ENCODE results near the gene NSUN6.
"Not testable (repeated sequence)": the region's sequence is repeated elsewhere in the genome, so short reads cannot be mapped to it uniquely, and the experiment has no call there.

The NSUN6 gene

GRCh38 chr10:18610517-18610916 is 40.9 kb downstream of the NSUN6 start:
- FAIRE-seq = peak; percentile 98
- DNase-seq (ENCODE audit: low spot score) = peak; percentile 94

DNA sequence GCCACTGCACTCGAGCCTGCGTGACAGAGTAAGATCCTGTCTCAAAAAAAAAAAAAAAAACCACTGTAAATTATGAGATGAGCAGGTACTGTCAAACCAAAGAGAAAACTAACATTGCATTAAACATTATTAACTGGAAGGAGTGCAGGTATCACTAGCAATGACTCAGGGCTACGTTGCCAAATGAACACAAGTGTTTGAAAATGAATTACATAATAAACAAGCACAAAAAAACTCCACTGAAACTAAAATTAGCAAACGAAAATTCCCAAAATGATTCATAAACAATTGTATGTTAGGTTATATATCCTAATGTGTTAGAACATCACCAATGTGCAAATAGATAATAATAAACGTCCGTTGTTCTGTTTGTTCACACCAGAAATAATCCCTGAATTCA is 42.8 kb downstream of the NSUN6 start:
- no peak for DNase-seq (ENCODE audit: low spot score)
- FAIRE-seq = no peak

DNA sequence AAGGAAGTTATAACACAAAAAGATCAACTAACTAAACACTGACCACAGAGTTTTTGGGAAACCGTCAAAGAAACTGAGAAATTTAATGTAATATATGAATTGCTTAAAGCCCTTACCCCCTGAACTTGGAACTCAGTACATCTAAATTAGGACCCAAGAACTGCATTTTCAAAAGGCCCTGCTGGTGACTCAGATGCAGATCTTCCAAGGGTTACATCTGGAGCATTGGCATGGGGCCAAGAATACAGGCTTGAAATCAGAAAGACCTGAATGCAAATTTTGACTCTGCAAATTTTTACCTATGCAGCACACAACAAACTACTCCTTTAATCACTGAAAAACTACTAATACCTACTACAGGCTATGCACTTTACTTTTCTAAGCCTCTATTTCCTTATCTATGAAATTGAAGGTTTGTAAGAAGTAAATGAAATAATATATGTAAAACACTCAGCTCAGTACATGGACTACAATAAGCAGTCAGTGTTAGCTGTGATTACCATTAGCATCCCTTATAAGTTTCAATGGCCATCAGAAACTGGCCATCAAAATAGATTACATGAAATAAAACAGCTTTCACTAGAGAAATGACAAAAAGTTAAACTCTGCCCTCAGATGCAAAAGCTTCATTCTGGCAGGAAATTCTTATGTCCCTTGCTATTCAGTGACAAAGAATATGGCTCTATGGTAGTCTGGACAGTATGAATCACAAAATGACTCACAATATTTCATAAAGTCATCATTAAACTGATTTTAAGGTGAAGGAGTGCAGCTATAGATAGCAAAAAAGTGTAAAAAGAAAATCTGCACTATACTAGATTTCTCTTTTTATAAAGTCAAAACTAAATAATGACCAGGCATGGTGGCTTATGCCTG is 43.6 kb downstream of the NSUN6 start:
- peak; percentile 71 for DNase-seq (ENCODE audit: low spot score)
- FAIRE-seq = peak; percentile 85

DNA sequence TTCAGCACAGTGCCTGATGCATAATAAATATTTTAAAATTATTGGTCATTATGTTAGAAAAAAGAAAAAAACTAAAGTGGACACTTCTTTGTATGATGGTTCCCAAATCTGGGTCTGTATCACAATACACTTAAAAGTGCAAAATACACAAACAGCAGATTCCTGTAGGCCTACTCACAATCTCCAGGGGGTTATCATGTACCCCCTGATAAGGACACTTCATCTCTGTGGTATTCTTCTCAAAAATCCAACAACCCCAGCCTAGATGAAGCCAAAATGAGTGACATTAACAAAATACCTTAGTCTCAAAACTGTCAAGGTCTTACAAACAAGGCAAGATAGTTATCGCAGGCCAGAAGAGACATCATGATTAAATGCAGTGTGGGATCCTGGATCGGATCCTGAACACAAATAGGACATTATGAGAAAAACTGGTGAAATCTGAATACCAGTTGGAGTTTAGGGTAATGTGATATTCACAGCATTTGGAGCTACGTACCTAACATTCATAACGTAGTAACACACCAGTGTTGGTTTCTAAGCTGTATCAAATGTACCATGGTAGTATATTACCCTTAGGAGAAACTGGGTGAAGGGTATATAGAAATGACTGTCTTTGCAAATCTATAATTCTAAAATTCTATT is 45.2 kb downstream of the NSUN6 start:
- DNase-seq (ENCODE audit: low spot score) = no peak
- FAIRE-seq = no peak

DNA sequence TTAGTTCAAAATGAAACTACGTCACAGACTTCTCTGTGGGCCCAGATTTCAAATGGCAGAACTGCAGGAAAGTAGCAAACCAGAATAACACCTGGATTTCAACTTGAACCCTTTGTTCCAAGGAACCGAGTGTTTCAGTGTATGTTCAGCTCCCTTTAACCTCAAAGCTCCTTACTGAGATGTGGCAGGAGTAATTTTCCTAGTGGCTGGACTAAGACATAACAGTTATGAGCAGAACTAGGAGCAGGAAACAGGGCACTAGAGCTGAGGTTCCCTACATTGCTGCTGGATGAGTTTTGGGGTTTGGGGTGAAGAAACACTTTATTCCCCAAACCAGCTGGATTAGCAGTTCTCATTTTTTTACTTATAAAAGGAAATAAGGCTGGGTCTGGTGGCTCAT is 50.1 kb downstream of the NSUN6 start:
- DNase-seq (ENCODE audit: low spot score) (no peak), FAIRE-seq (no peak)

- FAIRE-seq = no peak
Measured at GRCh38 chr10:18599392-18599791, 52.0 kb downstream of the NSUN6 start.

GRCh38 chr10:18594574-18595156 is 56.7 kb downstream of the NSUN6 start:
- DNase-seq (ENCODE audit: low spot score) (no peak), FAIRE-seq (no peak)

More at GRCh38 chr10:18599392-18599791, 52.0 kb downstream of the NSUN6 start:
- no peak for DNase-seq (ENCODE audit: low spot score)

GRCh38 chr10:18591141-18591540 is 60.2 kb downstream of the NSUN6 start:
- DNase-seq (ENCODE audit: low spot score); FAIRE-seq: not testable (repeated sequence)

DNA sequence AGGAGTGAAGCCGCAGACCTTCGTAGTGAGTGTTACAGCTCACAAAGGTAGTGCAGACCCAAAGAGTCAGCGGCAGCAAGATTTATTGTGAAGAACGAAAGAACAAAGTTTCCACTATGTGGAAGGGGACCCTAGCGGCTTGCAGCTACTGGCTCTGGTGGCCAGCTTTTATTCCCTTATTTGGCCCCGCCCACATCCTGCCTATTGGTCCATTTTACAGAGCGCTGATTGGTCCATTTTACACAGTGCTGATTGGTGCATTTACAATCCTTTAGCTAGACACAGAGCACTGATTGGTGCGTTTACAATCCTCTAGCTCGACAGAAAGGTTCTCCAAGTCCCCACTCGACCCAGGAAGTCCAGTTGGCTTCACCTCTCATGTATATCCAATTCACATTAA is 64.8 kb downstream of the NSUN6 start:
- FAIRE-seq; DNase-seq (ENCODE audit: low spot score): not testable (repeated sequence)

DNA sequence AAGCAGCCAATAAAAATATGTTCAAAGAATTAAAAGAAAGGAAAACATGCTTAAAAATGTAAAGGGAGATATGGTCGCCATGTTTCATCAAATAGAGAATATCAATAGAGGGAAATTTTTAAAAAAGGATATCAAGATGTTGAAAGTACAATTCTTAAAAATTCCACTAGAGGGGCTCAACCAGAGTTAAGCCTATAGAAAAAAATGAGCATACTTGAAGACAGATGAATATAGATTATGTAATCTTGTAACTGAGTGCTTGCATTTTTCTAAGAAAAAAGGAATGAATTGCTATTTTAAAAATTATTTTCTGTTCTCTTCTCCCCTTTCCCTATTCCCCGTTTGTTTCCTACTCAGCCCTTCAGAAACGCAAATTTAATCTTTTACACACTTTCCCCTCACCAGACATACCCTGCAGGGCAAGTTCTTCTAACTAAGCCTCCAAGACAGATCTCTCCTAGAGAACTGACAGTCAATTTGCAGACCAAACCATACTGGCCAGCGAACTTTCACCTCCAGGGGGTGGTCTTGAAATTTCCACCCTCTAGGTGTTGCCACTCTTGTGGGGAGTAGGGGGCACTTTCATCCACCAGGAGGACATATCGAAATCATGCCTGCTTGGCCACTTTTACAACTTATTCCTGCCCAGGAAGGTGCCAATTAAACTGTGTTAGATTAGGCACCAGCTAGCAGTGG is 67.7 kb downstream of the NSUN6 start:
- peak; percentile 26 for DNase-seq (ENCODE audit: low spot score)
- peak; percentile 57 for FAIRE-seq

GRCh38 chr10:18582803-18583202 is 68.6 kb downstream of the NSUN6 start:
- FAIRE-seq (peak; percentile 91), DNase-seq (ENCODE audit: low spot score) (peak; percentile 85)

GRCh38 chr10:18577823-18578685 is 73.3 kb downstream of the NSUN6 start:
- DNase-seq (ENCODE audit: low spot score) (no peak), FAIRE-seq (no peak)

GRCh38 chr10:18576586-18576985 is 74.8 kb downstream of the NSUN6 start:
- no peak for FAIRE-seq
- DNase-seq (ENCODE audit: low spot score) = no peak

GRCh38 chr10:18572959-18573561 is 78.3 kb downstream of the NSUN6 start:
- FAIRE-seq = no peak
- no peak for DNase-seq (ENCODE audit: low spot score)

DNA sequence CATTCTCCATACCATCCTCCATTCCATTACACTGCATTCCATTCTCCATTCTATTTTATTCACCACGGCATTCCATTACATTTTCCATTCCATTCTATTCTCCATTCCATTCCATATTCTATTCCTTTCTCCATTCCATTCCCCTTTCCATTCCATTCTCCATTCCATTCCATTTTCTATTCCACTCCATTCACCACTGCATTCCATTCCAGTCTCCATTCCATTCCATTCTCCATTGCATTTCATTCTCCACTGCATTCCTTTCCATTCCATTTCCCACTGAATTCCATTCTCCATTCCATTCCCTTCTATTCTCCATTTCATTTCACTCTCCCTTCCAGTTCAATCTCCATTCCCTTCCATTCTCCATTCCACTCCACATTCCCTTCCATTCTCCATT is 79.6 kb downstream of the NSUN6 start:
- DNase-seq (ENCODE audit: low spot score) = no peak
- FAIRE-seq = no peak

- no peak for DNase-seq (ENCODE audit: low spot score)
Measured at GRCh38 chr10:18571076-18571475, 80.3 kb downstream of the NSUN6 start.

GRCh38 chr10:18570386-18570785 is 81.0 kb downstream of the NSUN6 start:
- not testable (repeated sequence) for FAIRE-seq; DNase-seq (ENCODE audit: low spot score)

More at GRCh38 chr10:18571076-18571475, 80.3 kb downstream of the NSUN6 start:
- no peak for FAIRE-seq

DNA sequence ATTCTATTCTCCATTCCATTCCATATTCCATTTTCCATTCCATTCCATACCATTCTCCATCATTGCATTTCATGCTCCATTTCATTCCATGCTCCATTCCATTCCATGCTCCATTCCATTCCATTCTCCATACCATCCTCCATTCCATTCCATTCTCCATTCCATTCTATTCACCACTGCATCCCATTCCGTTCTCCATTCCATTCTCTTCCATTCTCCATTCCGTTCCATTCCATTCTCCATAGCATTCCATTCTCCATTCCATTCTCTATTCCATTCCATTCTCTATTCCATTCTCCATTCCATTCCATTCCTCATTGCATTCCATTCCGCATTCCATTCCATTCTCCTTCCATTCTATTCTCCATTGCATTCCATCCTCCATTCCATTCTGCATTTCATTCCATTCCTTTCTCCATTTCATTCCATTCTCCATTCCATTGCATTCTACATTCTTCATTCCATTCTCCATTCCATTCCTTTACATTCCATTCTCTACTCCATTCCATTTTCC is 84.0 kb downstream of the NSUN6 start:
- no peak for DNase-seq (ENCODE audit: low spot score)
- no peak for FAIRE-seq

DNA sequence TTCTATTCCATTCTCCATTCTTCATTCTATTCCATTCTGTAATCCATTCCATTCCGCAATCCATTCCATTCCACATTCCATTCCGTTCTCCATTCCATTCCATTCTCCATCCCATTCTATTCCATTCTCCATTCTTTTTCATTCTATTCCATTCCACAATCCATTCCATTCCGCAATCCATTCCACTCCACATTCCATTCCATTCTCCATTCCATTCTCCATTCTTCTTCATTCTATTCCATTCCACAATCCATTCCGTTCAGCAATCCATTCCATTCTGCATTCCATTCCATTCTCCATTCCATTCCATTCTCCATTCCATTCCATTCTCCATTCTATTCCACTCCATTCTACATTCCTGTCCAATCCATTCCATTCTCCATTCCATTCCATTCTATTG is 85.2 kb downstream of the NSUN6 start:
- FAIRE-seq (no peak), DNase-seq (ENCODE audit: low spot score) (no peak)

DNA sequence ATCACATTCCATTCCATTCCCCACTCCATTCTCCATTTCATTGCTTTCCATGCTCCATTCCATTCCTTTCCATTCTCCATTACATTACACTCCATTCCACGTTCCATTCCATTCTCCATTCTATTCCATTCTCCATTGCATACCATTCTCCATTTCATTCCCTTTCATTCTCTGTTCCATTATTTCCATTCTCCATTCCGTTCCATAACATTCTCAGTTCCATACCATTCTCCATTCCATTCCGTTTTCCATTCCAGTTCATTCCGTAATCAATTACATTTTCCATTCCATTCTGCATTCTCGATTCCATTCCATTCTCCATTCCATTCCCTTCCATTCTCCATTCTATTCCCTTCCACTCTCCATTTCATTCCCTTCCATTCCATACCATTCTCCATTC is 86.4 kb downstream of the NSUN6 start:
- FAIRE-seq = no peak
- no peak for DNase-seq (ENCODE audit: low spot score)
